ENCODE measurements around the gene ACTG1. TPM values are rescaled to one million over a fixed set of nuclear protein-coding genes. Genes with fewer than 3 reads are reported as not detected.

Gene ACTG1
- total RNA-seq, 1 donor from 2014 or later, result 2,949 TPM

GRCh38 chr17:81518785-81519283 lies 6.2 kb upstream of the ACTG1 start:
- ChIA-PET POLR2A (interaction anchor here (0.6 to 14.0 kb wide), 24 partner anchors 10 to 519 kb away, joined by 3 to 188 read pairs (median 5); partner anchors contain the start of genes ARL16, CEP131, DCXR and FAAP100), CTCF (interaction anchor here (0.6 to 2.6 kb wide), 11 partner anchors 12 to 440 kb away, joined by 3 to 23 read pairs (median 5); partner anchors contain the start of genes FAAP100 and SLC38A10)
- Mint-ChIP-seq H3K4me1 (peaks cover 45% of the 10 kb centered on the region), H3K27me3 (no peaks in the 10 kb centered on the region), H3K4me3 (peak overlapping the region; percentile 93), H3K27ac (peak overlapping the region; percentile 95), H3K9me3 (no peaks in the 10 kb centered on the region), H3K36me3 (ENCODE audit: low read depth) (peaks cover 9% of the 10 kb centered on the region)
- TF ChIP-seq, protein P1, sequence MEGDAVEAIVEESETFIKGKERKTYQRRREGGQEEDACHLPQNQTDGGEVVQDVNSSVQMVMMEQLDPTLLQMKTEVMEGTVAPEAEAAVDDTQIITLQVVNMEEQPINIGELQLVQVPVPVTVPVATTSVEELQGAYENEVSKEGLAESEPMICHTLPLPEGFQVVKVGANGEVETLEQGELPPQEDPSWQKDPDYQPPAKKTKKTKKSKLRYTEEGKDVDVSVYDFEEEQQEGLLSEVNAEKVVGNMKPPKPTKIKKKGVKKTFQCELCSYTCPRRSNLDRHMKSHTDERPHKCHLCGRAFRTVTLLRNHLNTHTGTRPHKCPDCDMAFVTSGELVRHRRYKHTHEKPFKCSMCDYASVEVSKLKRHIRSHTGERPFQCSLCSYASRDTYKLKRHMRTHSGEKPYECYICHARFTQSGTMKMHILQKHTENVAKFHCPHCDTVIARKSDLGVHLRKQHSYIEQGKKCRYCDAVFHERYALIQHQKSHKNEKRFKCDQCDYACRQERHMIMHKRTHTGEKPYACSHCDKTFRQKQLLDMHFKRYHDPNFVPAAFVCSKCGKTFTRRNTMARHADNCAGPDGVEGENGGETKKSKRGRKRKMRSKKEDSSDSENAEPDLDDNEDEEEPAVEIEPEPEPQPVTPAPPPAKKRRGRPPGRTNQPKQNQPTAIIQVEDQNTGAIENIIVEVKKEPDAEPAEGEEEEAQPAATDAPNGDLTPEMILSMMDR (IDR thresholded peaks at IDR 0.05), result no peak
- intact Hi-C loops (cut with micrococcal nuclease), result loop anchor here (1.0 to 10.0 kb wide), 5 partner anchors 18 to 1714 kb away; partner anchors contain the start of genes FASN, NPLOC4, P4HB and TSPAN10
- ATAC-seq (ENCODE audit: low read depth) (no peak), DNase-seq (peak; percentile 56)

GRCh38 chr17:81518113-81518784 lies 5.7 kb upstream of the ACTG1 start:
- Mint-ChIP-seq H3K27me3 (no peaks in the 10 kb centered on the region), H3K27ac (peak overlapping the region; percentile 95), H3K9me3 (no peaks in the 10 kb centered on the region), H3K4me3 (peak overlapping the region; percentile 93), H3K36me3 (ENCODE audit: low read depth) (peaks cover 9% of the 10 kb centered on the region), H3K4me1 (peaks cover 44% of the 10 kb centered on the region)
- DNase-seq (no peak), ATAC-seq (ENCODE audit: low read depth) (no peak)
- ChIA-PET CTCF (interaction anchor here (0.6 to 2.6 kb wide), 11 partner anchors 15 to 223 kb away, joined by 3 to 23 read pairs (median 5); partner anchors contain the start of genes FAAP100 and SLC38A10), POLR2A (interaction anchor here (0.6 to 14.0 kb wide), 41 partner anchors 9 to 931 kb away, joined by 3 to 188 read pairs (median 4); partner anchors contain the start of genes ALYREF, ANAPC11, ARL16 and BAHCC1)
- TF ChIP-seq, protein P1 (IDR thresholded peaks at IDR 0.05), result no peak
- intact Hi-C loops (cut with micrococcal nuclease), result loop anchor here (1.0 to 10.0 kb wide), 4 partner anchors 19 to 1713 kb away; partner anchors contain the start of genes FASN and P4HB

- Mint-ChIP-seq H3K9me3 (no peaks in the 10 kb centered on the region), H3K4me3 (peak overlapping the region; percentile 93), H3K27ac (peak overlapping the region; percentile 95), H3K36me3 (ENCODE audit: low read depth) (peaks cover 9% of the 10 kb centered on the region), H3K4me1 (peaks cover 43% of the 10 kb centered on the region), H3K27me3 (no peaks in the 10 kb centered on the region)
- intact Hi-C loops (cut with micrococcal nuclease), result loop anchor here (1.0 to 10.0 kb wide), 6 partner anchors 20 to 1713 kb away; partner anchors contain the start of genes FASN and P4HB
- POLR2A ChIA-PET, result interaction anchor here (0.6 to 14.0 kb wide), 33 partner anchors 9 to 932 kb away, joined by 3 to 188 read pairs (median 4); partner anchors contain the start of genes ALYREF, ANAPC11, ARL16 and BAHCC1
- TF ChIP-seq, protein P1 (IDR thresholded peaks at IDR 0.05), result no peak
- peak; percentile 53 for ATAC-seq (ENCODE audit: low read depth)
- DNase-seq, result peak; percentile 74
- CTCF ChIA-PET, result interaction anchor here (0.6 to 2.6 kb wide), 7 partner anchors 20 to 222 kb away, joined by 3 to 23 read pairs (median 4); partner anchors contain the start of genes FAAP100 and SLC38A10
Observed at GRCh38 chr17:81517339-81518112, 4.9 kb upstream of the ACTG1 start.

GRCh38 chr17:81517009-81517338 lies 4.4 kb upstream of the ACTG1 start:
- ATAC-seq (ENCODE audit: low read depth) (no peak), DNase-seq (no peak)
- Mint-ChIP-seq H3K9me3 (no peaks in the 10 kb centered on the region), H3K4me1 (peaks cover 43% of the 10 kb centered on the region), H3K36me3 (ENCODE audit: low read depth) (peaks cover 12% of the 10 kb centered on the region), H3K4me3 (peak overlapping the region; percentile 93), H3K27ac (peak overlapping the region; percentile 95), H3K27me3 (no peaks in the 10 kb centered on the region)
- ChIA-PET POLR2A (interaction anchor here (0.7 to 14.0 kb wide), 12 partner anchors 8 to 225 kb away, joined by 3 to 188 read pairs (median 10); partner anchors contain the start of genes ARL16, FAAP100 and HGS), CTCF (interaction anchor here (1.5 to 2.6 kb wide), 2 partner anchors 81 to 84 kb away, joined by 4 to 23 read pairs; no protein-coding TSS in a partner anchor)
- intact Hi-C loops (cut with micrococcal nuclease), result loop anchor here (1.0 to 10.0 kb wide), 5 partner anchors 36 to 1712 kb away; partner anchors contain the start of genes FASN and P4HB
- TF ChIP-seq, protein P1 (IDR thresholded peaks at IDR 0.05), result no peak
